GM12801 (cell line): ENCODE data around the gene ELF1.

ENCODE experiments used
- CTCF ChIP-seq: IDR thresholded peaks from one replicate; pipeline ENCODE4 v1.5.1; 2011; ENCODE audit warnings: control low read depth; ENCODE audit not compliant: insufficient read length; ENCODE audit errors: extremely low read depth

ELF1 gene

DNA sequence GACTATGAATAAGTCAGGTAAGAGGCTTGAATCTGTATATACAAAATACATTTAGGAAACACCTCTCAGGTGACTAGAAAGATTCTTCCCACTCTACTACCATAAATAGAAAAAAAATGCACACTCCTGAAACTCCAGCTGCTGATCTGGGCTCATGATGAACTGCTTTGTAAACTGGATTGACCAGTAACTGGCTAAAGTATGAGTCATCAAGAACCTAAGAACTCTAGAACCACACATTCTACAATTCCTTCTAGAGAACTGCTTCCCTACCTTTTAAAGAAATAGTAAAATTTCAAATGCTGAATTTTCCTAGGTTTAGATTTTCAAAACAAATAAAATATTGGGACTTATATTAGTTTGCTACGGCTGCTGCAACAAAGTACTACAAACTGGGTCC lies 55.2 kb downstream of the ELF1 start:
- no peak for TF ChIP-seq CTCF

GRCh38 chr13:40961826-40962225 lies 57.3 kb downstream of the ELF1 start:
- TF ChIP-seq CTCF, result no peak

DNA sequence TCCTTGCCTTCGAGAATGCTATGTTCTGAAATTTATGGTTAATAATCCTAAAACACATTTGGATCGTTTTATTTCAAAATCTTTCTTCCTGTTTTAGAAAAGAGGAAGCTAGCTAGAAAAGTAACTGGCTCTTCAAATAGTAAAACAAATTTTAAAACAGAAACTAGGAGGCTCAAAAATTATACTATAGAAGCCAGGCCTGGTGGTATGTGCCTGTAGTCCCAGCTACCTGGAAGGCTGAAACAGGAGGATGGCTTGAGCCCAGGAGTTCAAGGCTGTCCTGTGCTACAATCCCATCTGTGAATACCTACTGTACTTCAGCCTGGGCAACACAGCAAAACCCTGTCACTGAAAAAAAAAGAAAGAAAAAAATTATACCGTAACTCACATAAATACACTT lies 57.9 kb downstream of the ELF1 start:
- TF ChIP-seq CTCF, result no peak

DNA sequence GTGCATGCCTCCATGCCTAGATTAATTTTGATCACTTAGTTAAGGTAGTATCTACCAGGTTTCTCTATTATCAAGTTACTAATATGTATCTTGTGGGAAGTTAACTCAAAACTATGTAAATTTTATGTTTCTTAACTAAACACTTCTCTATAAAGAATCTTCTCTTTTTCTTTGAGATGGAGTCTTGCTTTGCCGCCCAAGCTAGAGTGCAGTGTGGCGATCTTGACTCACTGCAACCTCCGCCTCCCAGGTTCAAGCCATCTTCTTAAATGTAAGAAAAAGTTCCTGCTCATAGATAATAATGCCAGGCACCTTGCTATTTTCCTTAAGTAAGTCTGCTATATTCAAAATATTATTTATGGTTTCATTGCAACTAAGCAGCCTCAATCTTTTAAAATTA lies 58.4 kb downstream of the ELF1 start:
- no peak for TF ChIP-seq CTCF

GRCh38 chr13:40958655-40959054 lies 60.5 kb downstream of the ELF1 start:
- TF ChIP-seq CTCF, result no peak

- no peak for TF ChIP-seq CTCF
Measured at GRCh38 chr13:40946485-40946884, 72.6 kb downstream of the ELF1 start.

DNA sequence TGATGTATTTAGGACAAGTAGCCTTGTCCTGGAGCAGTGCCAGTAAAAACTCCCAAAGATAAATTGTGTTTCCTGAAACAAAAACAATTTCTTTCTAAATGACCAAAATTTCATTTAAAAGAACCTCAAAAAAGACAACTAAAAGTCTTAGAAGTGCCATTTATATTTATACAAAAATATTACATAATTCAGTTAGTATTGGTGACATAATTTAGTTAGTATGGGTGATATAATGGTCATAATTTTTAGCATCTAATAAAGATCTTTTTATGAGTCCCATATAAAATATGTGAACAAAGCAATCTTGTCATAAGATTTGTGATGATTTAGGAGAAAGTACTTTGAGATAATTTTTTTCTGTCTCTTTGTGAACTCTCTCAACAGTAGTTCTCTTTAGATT lies 76.0 kb downstream of the ELF1 start:
- no peak for TF ChIP-seq CTCF

- TF ChIP-seq CTCF, result no peak
Measured at GRCh38 chr13:40941581-40941980, 77.5 kb downstream of the ELF1 start.
